HEK293 (cell line): Measurements from ENCODE around the gene DST.
A peak's percentile ranks its signal among the peaks of the same experiment; 100 is the strongest.

Experiments
- CTCF ChIA-PET: fragments of 350-600 bp; formaldehyde crosslinking; extraction: SDS; loops from one replicate; lab custom pipeline; 2021; ENCODE audit warnings: antibody characterized with exemption; lab: Yijun Ruan, JAX
- POLR2A ChIA-PET: fragments of 300-600 bp; formaldehyde crosslinking; extraction: SDS; loops from one replicate; lab custom pipeline; 2020; ENCODE audit warnings: antibody characterized with exemption, inconsistent platforms; lab: Yijun Ruan, JAX
- H3K27ac ChIP-seq: fragments of 200-500 bp; sonication (Bioruptor generic); 2 replicates; pipeline ENCODE4 v1.5.1; 2014; ENCODE audit warnings: low read depth, low read length, control low read depth, inconsistent platforms; ENCODE audit errors: extremely low read depth
- H3K36me3 ChIP-seq, 2 experiments: fragments of 200-500 bp in 1 of 2; sonication (Bioruptor generic) in 1 of 2; 1 replicate in 1 of 2; 2 replicates in 1 of 2; pipeline ENCODE4 v1.5.1; 2014 to 2017; ENCODE audit warnings: inconsistent platforms in 2 of 2, low read length in 2 of 2; ENCODE audit not compliant: control insufficient read depth in 2 of 2, insufficient read depth in 1 of 2
- H3K4me1 ChIP-seq: fragments of 200-500 bp; sonication (Bioruptor generic); 2 replicates; pipeline ENCODE4 v1.5.1; 2014; ENCODE audit warnings: mild to moderate bottlenecking, low read length, inconsistent platforms; ENCODE audit not compliant: control insufficient read depth, insufficient read depth
- H3K4me3 ChIP-seq: 2 replicates; pipeline ENCODE4 v1.5.1; 2011; ENCODE audit warnings: low read depth, mild to moderate bottlenecking, control low read depth, low read length, moderate library complexity
- H3K9me3 ChIP-seq: fragments of 200-500 bp; sonication (Bioruptor generic); 2 replicates; pipeline ENCODE4 v1.5.1; 2014; ENCODE audit warnings: low read depth, low read length, inconsistent platforms; ENCODE audit not compliant: control insufficient read depth, insufficient read depth
- BCL11B ChIP-seq: fragments of 450-650 bp; formaldehyde crosslinking; IDR thresholded peaks from 2 replicates; pipeline ENCODE4 v1.5.1; 2016; ENCODE audit warnings: low read depth, missing biosample characterization, missing genetic modification characterization
- GLIS1 ChIP-seq: fragments of 450-650 bp; formaldehyde crosslinking; IDR thresholded peaks from 2 replicates; pipeline ENCODE4 v1.5.1; 2016; ENCODE audit warnings: missing biosample characterization, missing genetic modification characterization
- HOXA7 ChIP-seq: sonication (generic); formaldehyde crosslinking; IDR thresholded peaks from 2 replicates; pipeline ENCODE4 v1.8.1; 2022; ENCODE audit warnings: missing genetic modification reagents, borderline replicate concordance
- OSR2 ChIP-seq: fragments of 450-650 bp; formaldehyde crosslinking; IDR thresholded peaks from 2 replicates; pipeline ENCODE4 v1.5.1; 2016; ENCODE audit warnings: missing biosample characterization, missing genetic modification characterization
- OVOL3 ChIP-seq: fragments of 450-650 bp; formaldehyde crosslinking; IDR thresholded peaks from 2 replicates; pipeline ENCODE4 v1.5.1; 2016; ENCODE audit warnings: missing biosample characterization, missing genetic modification characterization
- PRDM6 ChIP-seq: fragments of 450-650 bp; formaldehyde crosslinking; IDR thresholded peaks from 2 replicates; pipeline ENCODE4 v1.5.1; 2017; ENCODE audit warnings: missing biosample characterization, missing genetic modification characterization
- SCRT1 ChIP-seq: fragments of 450-650 bp; formaldehyde crosslinking; IDR thresholded peaks from 2 replicates; pipeline ENCODE4 v1.5.1; 2016; ENCODE audit warnings: missing biosample characterization, missing genetic modification characterization, borderline replicate concordance
- SP2 ChIP-seq: fragments of 450-650 bp; formaldehyde crosslinking; IDR thresholded peaks from 2 replicates; pipeline ENCODE4 v1.5.1; 2016; ENCODE audit warnings: missing biosample characterization, missing genetic modification characterization
- ZBTB7A ChIP-seq: fragments of 450-650 bp; formaldehyde crosslinking; IDR thresholded peaks from 2 replicates; pipeline ENCODE4 v1.5.1; 2016; ENCODE audit warnings: low read depth, missing biosample characterization, missing genetic modification characterization
- ZFHX2 ChIP-seq: fragments of 450-650 bp; formaldehyde crosslinking; conservative IDR thresholded peaks from 2 replicates; pipeline ENCODE4 v1.5.1; 2016; ENCODE audit warnings: missing biosample characterization, missing genetic modification characterization
- ZNF10 ChIP-seq: fragments of 450-650 bp; formaldehyde crosslinking; IDR thresholded peaks from 2 replicates; pipeline ENCODE4 v1.5.1; 2017; ENCODE audit warnings: missing biosample characterization, missing genetic modification characterization
- ZNF114 ChIP-seq: fragments of 450-650 bp; formaldehyde crosslinking; IDR thresholded peaks from 2 replicates; pipeline ENCODE4 v1.5.0; 2017; ENCODE audit warnings: missing biosample characterization, missing genetic modification characterization
- ZNF133 ChIP-seq: fragments of 450-650 bp; formaldehyde crosslinking; IDR thresholded peaks from 2 replicates; pipeline ENCODE4 v1.5.1; 2016; ENCODE audit warnings: missing biosample characterization, missing genetic modification characterization
- ZNF23 ChIP-seq: fragments of 450-650 bp; formaldehyde crosslinking; IDR thresholded peaks from 2 replicates; pipeline ENCODE4 v1.5.1; 2016; ENCODE audit warnings: missing biosample characterization, missing genetic modification characterization, borderline replicate concordance
- ZNF274 ChIP-seq, 2 experiments: fragments of 200-500 bp in 1 of 2; fragments of 450-650 bp in 1 of 2; sonication (Bioruptor generic) in 1 of 2; formaldehyde crosslinking in 1 of 2; IDR thresholded peaks; 2 replicates each; pipeline versions ENCODE4 v1.5.1 to v1.6.1; 2014 to 2016; ENCODE audit warnings: borderline replicate concordance in 1 of 2, inconsistent platforms in 1 of 2, low read length in 1 of 2, missing biosample characterization in 1 of 2, missing genetic modification characterization in 1 of 2
- ZNF302 ChIP-seq: fragments of 450-650 bp; formaldehyde crosslinking; IDR thresholded peaks from 2 replicates; pipeline ENCODE4 v1.5.1; 2016; ENCODE audit warnings: missing biosample characterization, missing genetic modification characterization, low read depth
- ZNF335 ChIP-seq: fragments of 450-650 bp; formaldehyde crosslinking; conservative IDR thresholded peaks from 2 replicates; pipeline ENCODE4 v1.5.1; 2016; ENCODE audit warnings: missing biosample characterization, missing genetic modification characterization
- ZNF404 ChIP-seq: fragments of 450-650 bp; formaldehyde crosslinking; IDR thresholded peaks from 2 replicates; pipeline ENCODE4 v1.5.1; 2017; ENCODE audit warnings: missing biosample characterization, missing genetic modification characterization
- ZNF518A ChIP-seq: fragments of 450-650 bp; formaldehyde crosslinking; conservative IDR thresholded peaks from 2 replicates; pipeline ENCODE4 v1.5.1; 2016; ENCODE audit warnings: low read depth, missing biosample characterization, missing genetic modification characterization
- ZNF548 ChIP-seq: fragments of 450-650 bp; formaldehyde crosslinking; IDR thresholded peaks from 2 replicates; pipeline ENCODE4 v1.5.1; 2016; ENCODE audit warnings: missing biosample characterization, missing genetic modification characterization
- ZNF600 ChIP-seq: fragments of 450-650 bp; formaldehyde crosslinking; IDR thresholded peaks from 2 replicates; pipeline ENCODE4 v1.5.1; 2016; ENCODE audit warnings: missing biosample characterization, missing genetic modification characterization
- ZNF670 ChIP-seq: fragments of 450-650 bp; formaldehyde crosslinking; IDR thresholded peaks from 2 replicates; pipeline ENCODE4 v1.5.1; 2016; ENCODE audit warnings: missing biosample characterization, missing genetic modification characterization, low read depth
- TF ChIP-seq, protein P1 (sequence below): fragments of 450-650 bp; formaldehyde crosslinking; IDR thresholded peaks from 2 replicates; pipeline ENCODE4 v1.5.1; 2017; ENCODE audit warnings: missing biosample characterization, missing genetic modification characterization

The DST gene

GRCh38 chr6:56683882-56684281, 41.2 kb upstream of the DST start:
- no peak overlapping the region for H3K27ac ChIP-seq
- POLR2A ChIA-PET, result interaction anchor here (0.7 kb wide), 1 partner anchor 146 kb away, joined by 3 read pairs; no protein-coding TSS in a partner anchor
- no peaks in the 10 kb centered on the region for H3K9me3 ChIP-seq
- no peaks in the 10 kb centered on the region for H3K36me3 ChIP-seq
- H3K4me3 ChIP-seq, result no peak overlapping the region
- H3K4me1 ChIP-seq, result peaks cover 21% of the 10 kb centered on the region
- 0 out of 2 replicates have a peak, but pooled peaks have one; percentile 23 for TF ChIP-seq ZNF600 (tag by site-specific recombination)
- peak; percentile 25; the same call in 1 of the 2 replicates for TF ChIP-seq ZNF335 (tag by site-specific recombination)
- TF ChIP-seq ZNF23 (tag by site-specific recombination), result no peak
- CTCF ChIA-PET, result interaction anchor here (0.6 to 1.5 kb wide), 2 partner anchors 89 to 370 kb away, joined by 3 read pairs; no protein-coding TSS in a partner anchor

DNA sequence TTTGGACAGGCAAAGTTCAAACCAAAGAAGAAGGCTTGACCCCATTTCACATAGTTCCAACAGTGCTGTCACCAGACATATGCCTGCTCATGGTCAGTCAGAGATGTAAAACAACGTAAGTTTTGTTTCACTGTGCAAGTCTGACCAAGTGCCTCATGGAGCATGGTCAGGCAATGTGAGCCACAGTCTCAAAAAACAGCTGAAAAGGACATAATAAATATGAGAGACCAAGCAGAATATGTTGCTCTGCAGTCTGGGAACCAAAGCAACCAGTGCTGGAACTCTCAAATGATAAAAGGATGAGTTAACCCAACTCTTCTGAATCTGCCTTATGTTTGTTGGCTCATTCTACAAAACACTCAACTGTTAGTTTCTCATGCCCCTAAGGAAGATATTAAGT, 39.9 kb upstream of the DST start:
- peaks cover 14% of the 10 kb centered on the region; the same call in 1 of the 2 replicates for H3K4me1 ChIP-seq
- ChIA-PET CTCF (interaction anchor here (1.1 to 1.5 kb wide), 2 partner anchors 10 to 169 kb away, joined by 3 to 6 read pairs; no protein-coding TSS in a partner anchor), POLR2A (no interaction called here)
- H3K27ac ChIP-seq, result no peak overlapping the region
- H3K4me3 ChIP-seq, result no peak overlapping the region
- TF ChIP-seq ZNF114 (tag by site-specific recombination) (no peak), ZNF302 (tag by site-specific recombination) (no peak), PRDM6 (tag by site-specific recombination) (no peak), ZBTB7A (tag by site-specific recombination) (no peak), HOXA7 (CRISPR knock-in tag) (no peak), OVOL3 (tag by site-specific recombination) (no peak), ZNF518A (no peak), ZNF10 (tag by site-specific recombination) (no peak), ZNF404 (no peak), ZNF670 (tag by site-specific recombination) (no peak), BCL11B (no peak), ZNF274 (IDR thresholded peaks at IDR 0.05; ENCODE audit: low read length) (no peak), ZNF274 (tag by site-specific recombination; IDR thresholded peaks at IDR 0.05; ENCODE audit: borderline replicate concordance) (no peak), ZFHX2 (tag by site-specific recombination) (no peak), GLIS1 (tag by site-specific recombination) (no peak), ZNF548 (tag by site-specific recombination) (no peak), SCRT1 (tag by site-specific recombination) (no peak), OSR2 (tag by site-specific recombination) (no peak), SP2 (no peak), ZNF133 (tag by site-specific recombination) (no peak)
- TF ChIP-seq, protein P1, sequence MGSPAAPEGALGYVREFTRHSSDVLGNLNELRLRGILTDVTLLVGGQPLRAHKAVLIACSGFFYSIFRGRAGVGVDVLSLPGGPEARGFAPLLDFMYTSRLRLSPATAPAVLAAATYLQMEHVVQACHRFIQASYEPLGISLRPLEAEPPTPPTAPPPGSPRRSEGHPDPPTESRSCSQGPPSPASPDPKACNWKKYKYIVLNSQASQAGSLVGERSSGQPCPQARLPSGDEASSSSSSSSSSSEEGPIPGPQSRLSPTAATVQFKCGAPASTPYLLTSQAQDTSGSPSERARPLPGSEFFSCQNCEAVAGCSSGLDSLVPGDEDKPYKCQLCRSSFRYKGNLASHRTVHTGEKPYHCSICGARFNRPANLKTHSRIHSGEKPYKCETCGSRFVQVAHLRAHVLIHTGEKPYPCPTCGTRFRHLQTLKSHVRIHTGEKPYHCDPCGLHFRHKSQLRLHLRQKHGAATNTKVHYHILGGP (tag by site-specific recombination), result no peak
- H3K36me3 ChIP-seq, result no peaks in the 10 kb centered on the region
- H3K9me3 ChIP-seq, result no peaks in the 10 kb centered on the region
